Esophagus muscularis mucosa (tissue), 4 donors: ENCODE results near the gene RPL10A.

Experiments
- CTCF ChIP-seq, 3 experiments: fragments of 200-600 bp in 2 of 3; fragments of 450-650 bp in 1 of 3; sonication (generic) in 2 of 3; IDR thresholded peaks; one replicate each; pipeline ENCODE4 v1.5.1; 2017 to 2019; ENCODE audit warnings: antibody characterized with exemption in 3 of 3, mild to moderate bottlenecking in 2 of 3, moderate library complexity in 1 of 3
- EP300 ChIP-seq: sonication (generic); formaldehyde crosslinking; IDR thresholded peaks from one replicate; pipeline ENCODE4 v1.6.1; 2017; ENCODE audit warnings: antibody characterized with exemption
- POLR2A ChIP-seq: fragments of 450-650 bp; IDR thresholded peaks from one replicate; pipeline ENCODE4 v1.6.1; 2017; ENCODE audit warnings: antibody characterized with exemption, moderate library complexity, mild to moderate bottlenecking, low read depth
- POLR2AphosphoS5 ChIP-seq, 2 donors: sonication (generic); formaldehyde crosslinking; IDR thresholded peaks; one replicate each; pipeline ENCODE4 v1.6.1; 2017; ENCODE audit warnings: antibody characterized with exemption in 2 of 2

GRCh38 chr6:35510916-35511561 lies 42.8 kb downstream of the RPL10A start:
- TF ChIP-seq EP300 = no peak
- no peak for TF ChIP-seq POLR2AphosphoS5 (IDR thresholded peaks at IDR 0.05)
- no peak for TF ChIP-seq CTCF (IDR thresholded peaks at IDR 0.05)
- no peak for TF ChIP-seq POLR2A
